Esophagus squamous epithelium (tissue), 4 donors: ENCODE measurements around the gene CD160.

Experiments used
- CTCF ChIP-seq, 6 experiments: fragments of 450-650 bp in 4 of 6; fragments of 200-600 bp in 2 of 6; sonication (generic) in 2 of 6; IDR thresholded peaks; one replicate each; pipeline ENCODE4 v1.5.1; 2016 to 2019; ENCODE audit warnings: antibody characterized with exemption in 6 of 6, mild to moderate bottlenecking in 4 of 6, moderate library complexity in 4 of 6
- POLR2A ChIP-seq, 4 donors: fragments of 450-650 bp; IDR thresholded peaks; one replicate each; pipeline ENCODE4 v1.6.1; 2017; ENCODE audit warnings: antibody characterized with exemption in 4 of 4, mild to moderate bottlenecking in 4 of 4, moderate library complexity in 3 of 4

- TF ChIP-seq CTCF (IDR thresholded peaks at IDR 0.05) = no peak
- no peak for TF ChIP-seq POLR2A (IDR thresholded peaks at IDR 0.05)
Observed at GRCh38 chr1:145758116-145758515, 38.8 kb downstream of the CD160 start.
